HL-60 (cell line): Measurements from ENCODE around the gene KRT81.

Experiments
- DNase-seq, 2 experiments: peaks; one replicate each; pipeline ENCODE4 v3.0.0-alpha.2; 2010 to 2020; ENCODE audit warnings: low read depth in 1 of 2, low spot score in 1 of 2
- H3K27ac ChIP-seq: fragments of 250-450 bp; sonication (Bioruptor Pico); replicated peaks from 2 replicates; pipeline ENCODE4 v1.5.1; 2020; ENCODE audit warnings: mild to moderate bottlenecking, moderate library complexity
- H3K27me3 ChIP-seq: fragments of 250-450 bp; sonication (Bioruptor Pico); 2 replicates; pipeline ENCODE4 v1.5.1; 2021; ENCODE audit warnings: mild to moderate bottlenecking, moderate library complexity; ENCODE audit not compliant: insufficient read depth, poor library complexity, severe bottlenecking
- H3K4me3 ChIP-seq: replicated peaks from 2 replicates; pipeline ENCODE4 v1.5.1; 2011; ENCODE audit warnings: mild to moderate bottlenecking, control low read depth, low read length; ENCODE audit not compliant: insufficient read depth
- GABPA ChIP-seq: IDR thresholded peaks from 2 replicates; pipeline ENCODE4 v1.6.1; 2012; ENCODE audit warnings: low read depth
- POLR2AphosphoS5 ChIP-seq: IDR thresholded peaks from 2 replicates; pipeline ENCODE4 v1.6.1; 2012; ENCODE audit warnings: low read depth
- SPI1 ChIP-seq: IDR thresholded peaks from 2 replicates; pipeline ENCODE4 v1.6.1; 2012; ENCODE audit warnings: low read depth, mild to moderate bottlenecking, borderline replicate concordance
- TF ChIP-seq, protein P1 (sequence below): IDR thresholded peaks from one replicate; pipeline ENCODE4 v1.5.1; 2011; ENCODE audit warnings: low read length, control low read depth, inconsistent platforms; ENCODE audit not compliant: insufficient read depth
- TF ChIP-seq, protein P2 (sequence below): IDR thresholded peaks from 2 replicates; pipeline ENCODE4 v1.6.1; 2012; ENCODE audit warnings: low read depth; ENCODE audit not compliant: insufficient replicate concordance

KRT81 gene

DNA sequence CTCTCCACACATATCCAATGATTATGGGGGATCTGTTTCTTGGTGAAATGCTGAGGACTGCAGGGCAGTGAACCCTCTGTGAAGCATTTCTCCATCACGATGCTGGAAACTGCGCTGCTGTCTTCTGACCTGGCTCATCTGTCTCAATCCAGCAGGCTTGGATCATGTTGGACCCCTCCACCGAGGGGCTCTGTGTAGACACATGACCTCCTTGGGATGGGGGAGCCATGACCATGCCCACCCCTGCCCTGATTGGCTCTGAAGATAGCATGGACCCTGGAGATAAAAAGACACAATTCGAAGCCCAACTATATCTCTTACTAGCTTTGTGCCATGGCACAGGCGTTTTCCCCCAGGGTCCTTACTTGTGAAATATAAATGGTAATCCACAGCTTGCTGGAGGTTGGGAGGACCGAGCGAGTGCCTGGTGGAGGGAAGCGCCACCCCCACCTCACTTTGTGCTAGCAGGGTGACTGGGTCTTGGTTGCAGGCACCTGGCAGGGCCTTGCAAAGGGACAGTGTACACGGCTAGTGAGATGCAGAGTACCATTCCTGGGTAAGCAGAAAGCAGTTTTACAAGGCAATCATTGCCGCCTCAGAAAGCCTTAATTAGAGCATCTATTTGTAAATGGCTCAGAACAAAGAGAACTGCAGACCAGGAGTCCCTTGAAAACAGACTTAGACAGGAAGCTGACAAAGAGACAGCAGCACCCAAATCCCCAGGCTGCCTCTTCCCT, 32.2 kb upstream of the KRT81 start:
- Histone ChIP-seq H3K27ac (no peak overlapping the region), H3K27me3 (peaks cover 16% of the 10 kb centered on the region), H3K4me3 (no peak overlapping the region)
- no peak for DNase-seq
- TF ChIP-seq, protein P1, sequence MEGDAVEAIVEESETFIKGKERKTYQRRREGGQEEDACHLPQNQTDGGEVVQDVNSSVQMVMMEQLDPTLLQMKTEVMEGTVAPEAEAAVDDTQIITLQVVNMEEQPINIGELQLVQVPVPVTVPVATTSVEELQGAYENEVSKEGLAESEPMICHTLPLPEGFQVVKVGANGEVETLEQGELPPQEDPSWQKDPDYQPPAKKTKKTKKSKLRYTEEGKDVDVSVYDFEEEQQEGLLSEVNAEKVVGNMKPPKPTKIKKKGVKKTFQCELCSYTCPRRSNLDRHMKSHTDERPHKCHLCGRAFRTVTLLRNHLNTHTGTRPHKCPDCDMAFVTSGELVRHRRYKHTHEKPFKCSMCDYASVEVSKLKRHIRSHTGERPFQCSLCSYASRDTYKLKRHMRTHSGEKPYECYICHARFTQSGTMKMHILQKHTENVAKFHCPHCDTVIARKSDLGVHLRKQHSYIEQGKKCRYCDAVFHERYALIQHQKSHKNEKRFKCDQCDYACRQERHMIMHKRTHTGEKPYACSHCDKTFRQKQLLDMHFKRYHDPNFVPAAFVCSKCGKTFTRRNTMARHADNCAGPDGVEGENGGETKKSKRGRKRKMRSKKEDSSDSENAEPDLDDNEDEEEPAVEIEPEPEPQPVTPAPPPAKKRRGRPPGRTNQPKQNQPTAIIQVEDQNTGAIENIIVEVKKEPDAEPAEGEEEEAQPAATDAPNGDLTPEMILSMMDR: no peak
- no peak for TF ChIP-seq SPI1
- no peak for TF ChIP-seq GABPA
- TF ChIP-seq, protein P2, sequence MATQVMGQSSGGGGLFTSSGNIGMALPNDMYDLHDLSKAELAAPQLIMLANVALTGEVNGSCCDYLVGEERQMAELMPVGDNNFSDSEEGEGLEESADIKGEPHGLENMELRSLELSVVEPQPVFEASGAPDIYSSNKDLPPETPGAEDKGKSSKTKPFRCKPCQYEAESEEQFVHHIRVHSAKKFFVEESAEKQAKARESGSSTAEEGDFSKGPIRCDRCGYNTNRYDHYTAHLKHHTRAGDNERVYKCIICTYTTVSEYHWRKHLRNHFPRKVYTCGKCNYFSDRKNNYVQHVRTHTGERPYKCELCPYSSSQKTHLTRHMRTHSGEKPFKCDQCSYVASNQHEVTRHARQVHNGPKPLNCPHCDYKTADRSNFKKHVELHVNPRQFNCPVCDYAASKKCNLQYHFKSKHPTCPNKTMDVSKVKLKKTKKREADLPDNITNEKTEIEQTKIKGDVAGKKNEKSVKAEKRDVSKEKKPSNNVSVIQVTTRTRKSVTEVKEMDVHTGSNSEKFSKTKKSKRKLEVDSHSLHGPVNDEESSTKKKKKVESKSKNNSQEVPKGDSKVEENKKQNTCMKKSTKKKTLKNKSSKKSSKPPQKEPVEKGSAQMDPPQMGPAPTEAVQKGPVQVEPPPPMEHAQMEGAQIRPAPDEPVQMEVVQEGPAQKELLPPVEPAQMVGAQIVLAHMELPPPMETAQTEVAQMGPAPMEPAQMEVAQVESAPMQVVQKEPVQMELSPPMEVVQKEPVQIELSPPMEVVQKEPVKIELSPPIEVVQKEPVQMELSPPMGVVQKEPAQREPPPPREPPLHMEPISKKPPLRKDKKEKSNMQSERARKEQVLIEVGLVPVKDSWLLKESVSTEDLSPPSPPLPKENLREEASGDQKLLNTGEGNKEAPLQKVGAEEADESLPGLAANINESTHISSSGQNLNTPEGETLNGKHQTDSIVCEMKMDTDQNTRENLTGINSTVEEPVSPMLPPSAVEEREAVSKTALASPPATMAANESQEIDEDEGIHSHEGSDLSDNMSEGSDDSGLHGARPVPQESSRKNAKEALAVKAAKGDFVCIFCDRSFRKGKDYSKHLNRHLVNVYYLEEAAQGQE: no peak
- no peak for TF ChIP-seq POLR2AphosphoS5

DNA sequence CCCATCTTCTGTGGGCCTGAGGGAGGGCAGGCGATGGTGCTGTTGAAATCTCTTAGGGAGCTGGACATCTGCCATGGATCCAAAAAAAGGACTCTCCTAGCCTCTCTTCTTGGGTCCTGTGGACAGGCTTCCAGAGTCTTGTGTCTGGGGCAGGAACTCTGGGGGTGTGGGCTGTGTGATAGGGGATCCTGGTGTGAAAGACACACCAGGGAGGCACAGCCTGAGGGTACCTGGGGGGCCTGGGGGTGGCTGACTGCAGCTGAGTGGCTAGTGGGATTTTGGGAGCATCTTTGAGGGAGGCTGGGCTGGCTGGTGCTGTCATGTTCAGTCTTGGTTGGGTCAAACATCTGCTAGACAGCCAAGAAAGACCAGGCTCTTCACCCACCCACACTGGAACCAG, 31.7 kb upstream of the KRT81 start:
- Histone ChIP-seq H3K27me3 (peaks cover 16% of the 10 kb centered on the region), H3K4me3 (no peak overlapping the region), H3K27ac (no peak overlapping the region)
- no peak for DNase-seq
- TF ChIP-seq, protein P2: no peak
- TF ChIP-seq, protein P1: no peak
- no peak for TF ChIP-seq SPI1

DNA sequence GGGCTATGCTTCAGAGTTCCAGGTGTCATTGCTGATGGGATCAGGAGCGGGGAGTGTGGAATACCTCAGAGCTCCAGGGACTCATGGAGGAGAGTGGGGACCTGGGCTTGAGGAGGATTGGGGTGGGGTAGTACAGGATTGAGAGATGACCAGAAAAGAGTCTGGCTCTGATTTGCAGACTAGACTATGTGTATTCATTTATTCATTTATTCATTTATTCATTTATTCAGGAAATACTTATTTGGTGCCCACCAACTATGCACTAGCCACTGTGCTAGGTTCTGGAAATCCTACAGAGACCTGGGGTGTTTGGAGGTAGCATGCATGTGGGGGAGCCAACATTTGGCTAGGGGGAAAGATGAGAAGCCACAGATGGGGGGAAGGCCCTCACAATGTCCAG, 30.7 kb upstream of the KRT81 start:
- TF ChIP-seq GABPA (no peak), POLR2AphosphoS5 (no peak)
- TF ChIP-seq, protein P2: no peak
- H3K4me3 ChIP-seq: no peak overlapping the region
- H3K27me3 ChIP-seq: peaks cover 16% of the 10 kb centered on the region
- H3K27ac ChIP-seq: no peak overlapping the region
- no peak for DNase-seq

DNA sequence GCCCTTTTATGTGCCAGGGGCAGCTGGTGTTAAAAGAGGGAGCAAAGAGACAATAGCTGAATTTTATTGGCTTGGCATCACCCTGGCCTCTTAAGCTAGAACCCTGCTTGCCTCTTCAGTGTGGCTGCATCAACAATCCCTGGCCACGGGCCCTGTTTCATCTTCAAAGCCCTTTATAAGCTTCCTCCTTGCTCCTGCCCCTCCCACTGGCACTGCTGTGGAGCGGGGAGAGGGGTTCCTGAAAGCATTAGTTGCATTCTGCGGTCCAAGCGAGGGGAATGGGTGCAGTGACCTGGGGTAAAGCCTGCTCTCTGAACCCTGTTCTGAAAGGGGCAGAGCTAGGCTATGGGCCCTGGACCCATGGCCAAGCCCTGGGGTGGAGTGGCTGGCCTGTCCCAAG, 30.1 kb upstream of the KRT81 start:
- TF ChIP-seq GABPA (no peak), SPI1 (no peak), POLR2AphosphoS5 (no peak)
- TF ChIP-seq, protein P2: no peak
- TF ChIP-seq, protein P1: no peak
- no peak for DNase-seq
- Histone ChIP-seq H3K27ac (no peak overlapping the region), H3K27me3 (peaks cover 16% of the 10 kb centered on the region), H3K4me3 (no peak overlapping the region)
